ENCODE results near the gene EMC9.

EMC9 gene

DNA sequence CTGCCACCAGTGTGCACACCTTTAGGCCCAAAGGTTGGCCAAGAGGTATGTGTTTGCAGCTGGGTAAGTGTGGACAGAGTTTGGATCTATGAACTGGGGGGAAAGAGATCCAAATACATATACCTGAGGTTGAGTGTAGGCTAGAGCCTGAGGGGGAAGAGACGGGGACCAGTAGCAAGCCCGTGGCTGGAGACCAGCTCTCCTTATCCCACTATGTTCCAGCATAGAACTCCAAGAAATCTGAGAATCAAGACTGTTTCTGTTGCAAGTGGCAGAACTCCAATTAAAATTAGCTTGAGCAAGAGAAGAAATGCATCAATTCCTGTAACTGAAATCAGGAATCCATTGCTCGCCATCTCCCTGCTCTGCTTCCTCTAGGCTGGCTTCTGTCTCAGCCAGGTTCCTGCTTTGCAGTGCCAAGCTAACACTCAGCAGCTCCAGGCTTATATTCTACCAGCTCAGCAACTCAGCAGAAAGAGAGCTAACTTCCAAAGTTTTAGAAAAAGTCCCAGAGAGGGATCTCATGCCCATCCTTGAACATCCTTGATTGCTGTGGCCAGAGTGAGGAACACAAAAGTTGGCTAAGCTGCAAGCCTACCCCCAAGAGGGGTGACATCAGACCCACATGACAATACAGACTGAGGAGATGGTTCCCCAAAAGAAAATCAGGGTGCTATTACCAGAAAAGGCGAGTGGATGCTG is 48.7 kb downstream of the EMC9 start:
- FAIRE-seq = no peak
- DNase-seq (ENCODE audit: low spot score) = no peak

- FAIRE-seq (no peak), DNase-seq (ENCODE audit: low spot score) (no peak)
Measured at GRCh38 chr14:24092110-24092504, 49.3 kb downstream of the EMC9 start.

- FAIRE-seq = no peak
- no peak for DNase-seq (ENCODE audit: low spot score)
Measured at GRCh38 chr14:24089890-24090289, 51.5 kb downstream of the EMC9 start.

Data from urothelium cell line (cell line).